DMS 273 (cell line): ENCODE data around the gene NEDD4L.
"Not testable (repeated sequence)": the region's sequence is repeated elsewhere in the genome, so short reads cannot be mapped to it uniquely, and the experiment has no call there.

Experiments
- DNase-seq: peaks from one replicate; lab custom pipeline; 2025; ENCODE audit not compliant: unreplicated experiment; lab: John Stamatoyannopoulos, UW

Gene NEDD4L

GRCh38 chr18:58362027-58362575 lies 318.1 kb downstream of the NEDD4L start:
- no peak for DNase-seq

- DNase-seq = no peak
These were observed 318.8 kb downstream of the NEDD4L start for GRCh38 chr18:58362829-58363271.

- no peak for DNase-seq
These were observed 319.9 kb downstream of the NEDD4L start for GRCh38 chr18:58363767-58364540.

- DNase-seq = no peak
These were observed 321.0 kb downstream of the NEDD4L start for GRCh38 chr18:58364876-58365528.

GRCh38 chr18:58367425-58368140 lies 323.6 kb downstream of the NEDD4L start:
- no peak for DNase-seq

GRCh38 chr18:58369616-58370015 lies 325.6 kb downstream of the NEDD4L start:
- no peak for DNase-seq

- no peak for DNase-seq
These were observed 326.1 kb downstream of the NEDD4L start for GRCh38 chr18:58370038-58370580.

- DNase-seq = no peak
These were observed 326.6 kb downstream of the NEDD4L start for GRCh38 chr18:58370612-58371011.

GRCh38 chr18:58373481-58373880 lies 329.5 kb downstream of the NEDD4L start:
- DNase-seq = no peak

- no peak for DNase-seq
These were observed 331.0 kb downstream of the NEDD4L start for GRCh38 chr18:58375051-58375450.

GRCh38 chr18:58378411-58379379 lies 334.7 kb downstream of the NEDD4L start:
- DNase-seq = no peak

GRCh38 chr18:58379443-58379842 lies 335.4 kb downstream of the NEDD4L start:
- DNase-seq = no peak

- not testable (repeated sequence) for DNase-seq
These were observed 336.1 kb downstream of the NEDD4L start for GRCh38 chr18:58380113-58380512.

- DNase-seq = no peak
These were observed 337.8 kb downstream of the NEDD4L start for GRCh38 chr18:58381676-58382411.

- no peak for DNase-seq
These were observed 338.4 kb downstream of the NEDD4L start for GRCh38 chr18:58382446-58382845.

- DNase-seq = no peak
These were observed 341.4 kb downstream of the NEDD4L start for GRCh38 chr18:58385472-58385871.

- DNase-seq = no peak
These were observed 342.8 kb downstream of the NEDD4L start for GRCh38 chr18:58386780-58387179.

- no peak for DNase-seq
These were observed 343.7 kb downstream of the NEDD4L start for GRCh38 chr18:58387716-58388115.

- no peak for DNase-seq
These were observed 344.7 kb downstream of the NEDD4L start for GRCh38 chr18:58388736-58389135.
